ENCODE measurements around the gene NR6A1.

NR6A1 gene

DNA sequence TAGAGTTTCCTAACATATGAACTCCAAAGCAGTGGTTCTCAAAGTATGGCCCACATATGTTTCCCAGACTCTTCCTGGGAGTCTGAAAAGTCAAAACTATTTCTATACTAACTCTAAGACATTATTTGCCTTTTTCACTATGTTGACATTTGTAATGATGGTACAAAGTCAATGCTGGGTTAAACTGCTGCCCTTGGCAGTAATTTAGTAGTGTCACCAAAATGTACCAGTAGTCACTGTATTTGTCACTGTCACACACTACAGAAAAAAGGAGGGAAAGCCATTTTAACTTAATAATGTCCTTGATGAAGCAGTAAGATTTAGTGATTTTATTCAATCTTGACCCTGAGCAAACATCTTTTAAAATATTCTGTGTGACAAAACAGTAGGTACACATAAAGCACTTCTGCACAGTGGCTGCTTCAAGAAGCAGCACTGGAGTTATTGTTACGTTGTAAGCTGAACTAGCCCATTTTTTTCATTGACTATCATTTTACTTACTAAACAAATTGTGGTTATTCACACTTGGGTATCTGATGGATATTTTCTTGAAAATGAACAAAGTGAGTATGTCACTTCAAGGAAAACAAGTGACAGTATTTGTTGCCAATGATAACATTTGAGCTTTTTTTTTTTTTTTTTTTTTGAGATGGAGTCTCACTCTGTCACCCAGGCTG lies 90.3 kb downstream of the NR6A1 start:
- DNase-seq = no peak

GRCh38 chr9:124680049-124680448 lies 91.1 kb downstream of the NR6A1 start:
- DNase-seq = no peak

GRCh38 chr9:124676159-124676551 lies 95.0 kb downstream of the NR6A1 start:
- DNase-seq = no peak

- DNase-seq = no peak
These were observed 95.6 kb downstream of the NR6A1 start for GRCh38 chr9:124675261-124676158.

DNA sequence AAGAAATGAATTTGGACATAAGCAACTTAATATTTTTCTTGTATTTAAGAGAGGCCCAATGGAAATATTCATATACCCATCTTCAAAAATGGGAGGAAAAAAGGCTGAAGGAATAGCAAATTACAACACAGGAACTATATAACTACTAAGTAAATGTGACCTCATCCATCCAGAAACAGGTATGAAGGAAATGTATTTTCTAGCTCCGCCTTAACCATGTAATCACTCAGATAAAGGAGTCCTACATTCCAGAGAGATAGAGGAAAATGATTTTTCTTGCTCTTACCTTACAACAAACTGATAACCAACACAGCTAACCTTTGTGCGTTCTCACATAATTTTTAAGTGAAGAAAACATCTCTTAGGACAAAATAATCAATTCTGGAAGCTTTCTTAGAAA lies 96.5 kb downstream of the NR6A1 start:
- DNase-seq = no peak

DNA sequence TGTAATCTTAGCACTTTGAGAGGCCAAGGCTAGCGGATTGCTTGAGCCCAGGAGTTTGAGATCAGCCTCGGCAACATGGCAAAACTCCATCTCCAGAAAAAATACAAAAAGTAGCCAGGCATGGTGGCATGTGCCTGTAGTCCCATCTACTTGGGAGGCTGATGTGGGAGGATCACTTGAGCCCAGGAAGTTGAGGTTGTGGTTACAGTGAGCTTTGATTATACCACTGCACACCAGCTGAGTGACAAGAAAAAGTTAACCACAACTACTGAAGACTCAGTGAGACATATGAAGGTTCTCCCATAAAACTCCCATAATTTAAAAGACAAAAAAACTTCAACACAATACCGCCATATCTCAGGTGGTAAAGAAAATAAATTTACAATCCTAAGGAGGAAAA lies 98.0 kb downstream of the NR6A1 start:
- no peak for DNase-seq

- DNase-seq = no peak
These were observed 99.2 kb downstream of the NR6A1 start for GRCh38 chr9:124671861-124672260.

GRCh38 chr9:124666642-124667041 lies 104.5 kb downstream of the NR6A1 start:
- no peak for DNase-seq

GRCh38 chr9:124665391-124666058 lies 105.6 kb downstream of the NR6A1 start:
- DNase-seq = no peak

DNA sequence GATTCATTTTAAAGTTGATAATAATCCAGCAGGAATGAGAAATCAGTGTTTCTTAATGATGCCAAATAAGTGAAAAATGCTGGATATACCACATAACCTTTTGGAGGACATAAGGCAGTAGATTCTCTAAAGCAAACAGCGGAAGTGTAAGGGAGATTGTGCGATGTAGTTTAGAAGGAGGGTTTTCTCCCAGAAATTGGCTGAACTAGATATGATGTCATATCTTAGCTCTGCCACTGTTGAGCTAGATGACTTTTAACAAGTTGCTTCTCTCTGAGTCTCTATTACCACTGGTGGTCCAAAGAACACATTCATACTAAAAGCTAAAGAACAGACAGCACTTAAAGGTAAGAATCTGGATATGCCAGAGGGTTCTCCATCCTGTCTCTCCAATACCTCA lies 107.0 kb downstream of the NR6A1 start:
- DNase-seq = no peak

- no peak for DNase-seq
These were observed 107.8 kb downstream of the NR6A1 start for GRCh38 chr9:124663046-124663961.

DNA sequence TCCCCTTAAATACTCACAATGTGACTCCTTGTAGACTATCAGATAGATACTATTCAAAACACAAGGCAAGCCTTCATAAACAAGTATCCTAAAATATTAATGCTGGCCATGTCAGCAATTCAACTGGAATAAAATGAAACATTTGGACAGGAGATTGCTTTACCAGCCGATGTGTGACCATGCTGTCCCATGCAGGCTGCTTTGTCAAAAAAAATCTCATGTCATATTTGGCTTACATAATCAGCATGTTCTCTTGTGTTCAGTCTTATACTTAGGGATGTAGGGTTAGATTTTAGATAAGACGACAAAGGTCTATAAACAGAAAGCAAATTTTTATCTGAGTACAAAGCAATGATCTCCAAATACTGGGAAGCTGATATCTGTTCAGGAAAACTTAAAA lies 108.5 kb downstream of the NR6A1 start:
- no peak for DNase-seq

GRCh38 chr9:124661271-124661670 lies 109.8 kb downstream of the NR6A1 start:
- no peak for DNase-seq

GRCh38 chr9:124660341-124660801 lies 110.7 kb downstream of the NR6A1 start:
- DNase-seq = no peak

- DNase-seq = peak; percentile 24
These were observed 111.9 kb downstream of the NR6A1 start for GRCh38 chr9:124659099-124659659.

DNA sequence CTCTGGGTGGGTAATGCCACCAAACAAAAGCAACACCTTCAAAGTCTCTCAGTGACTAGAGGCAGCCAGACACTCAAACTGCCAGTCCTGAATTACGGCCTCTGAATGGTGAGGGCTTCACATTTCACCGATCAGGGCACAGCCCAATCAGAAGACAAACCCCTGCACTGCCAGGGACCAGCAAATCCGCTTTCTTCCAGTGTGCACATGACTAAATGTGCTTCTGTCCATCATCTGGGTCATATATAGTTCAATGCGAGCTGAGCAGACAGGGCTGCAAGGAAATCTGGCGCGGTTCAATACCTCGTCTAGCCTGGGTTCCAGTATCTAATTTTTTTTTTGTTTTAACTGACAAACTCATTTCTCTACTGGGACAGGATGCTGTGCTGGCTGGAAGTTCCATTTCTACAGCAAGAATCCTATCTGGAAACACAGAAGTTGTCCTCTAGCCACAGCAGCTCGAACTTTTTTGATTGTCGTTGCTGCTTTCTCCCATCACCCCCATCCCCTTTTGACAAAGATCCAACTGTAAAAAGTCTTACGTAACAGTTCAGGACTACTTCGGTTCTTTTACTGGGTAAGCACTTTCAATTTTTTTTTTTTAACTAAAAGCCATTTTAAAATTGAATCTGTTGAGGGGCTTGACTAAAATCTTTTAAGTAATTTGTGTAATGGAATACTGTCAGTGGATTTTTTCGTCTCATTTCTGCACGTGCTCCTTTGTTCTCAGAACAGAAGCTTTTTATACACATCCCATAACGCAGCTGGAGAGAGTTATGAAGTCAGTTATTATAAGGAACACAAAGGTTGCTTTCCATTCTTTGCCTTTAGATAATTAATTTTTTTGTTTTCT lies 112.7 kb downstream of the NR6A1 start:
- peak; percentile 60 for DNase-seq

DNA sequence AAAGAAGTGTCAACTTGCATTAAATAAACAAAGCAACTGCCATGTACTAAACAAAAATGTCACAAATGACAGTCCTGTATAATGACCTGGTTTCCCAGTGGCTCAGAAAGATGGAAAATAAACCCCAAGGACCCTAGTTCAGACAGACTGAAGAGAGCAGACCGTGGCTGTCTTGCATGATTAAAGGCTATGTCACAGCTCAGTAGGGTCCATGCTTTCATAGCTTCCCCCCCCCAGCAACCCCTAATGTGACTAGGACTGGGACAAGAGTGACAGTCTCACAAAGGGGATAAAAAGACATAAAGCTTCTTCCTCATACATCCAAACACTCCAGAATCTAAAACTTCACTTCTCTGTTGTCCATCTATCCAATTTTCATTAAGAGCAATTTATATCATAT lies 113.6 kb downstream of the NR6A1 start:
- DNase-seq = no peak

- no peak for DNase-seq
These were observed 116.7 kb downstream of the NR6A1 start for GRCh38 chr9:124654431-124654830.

DNA sequence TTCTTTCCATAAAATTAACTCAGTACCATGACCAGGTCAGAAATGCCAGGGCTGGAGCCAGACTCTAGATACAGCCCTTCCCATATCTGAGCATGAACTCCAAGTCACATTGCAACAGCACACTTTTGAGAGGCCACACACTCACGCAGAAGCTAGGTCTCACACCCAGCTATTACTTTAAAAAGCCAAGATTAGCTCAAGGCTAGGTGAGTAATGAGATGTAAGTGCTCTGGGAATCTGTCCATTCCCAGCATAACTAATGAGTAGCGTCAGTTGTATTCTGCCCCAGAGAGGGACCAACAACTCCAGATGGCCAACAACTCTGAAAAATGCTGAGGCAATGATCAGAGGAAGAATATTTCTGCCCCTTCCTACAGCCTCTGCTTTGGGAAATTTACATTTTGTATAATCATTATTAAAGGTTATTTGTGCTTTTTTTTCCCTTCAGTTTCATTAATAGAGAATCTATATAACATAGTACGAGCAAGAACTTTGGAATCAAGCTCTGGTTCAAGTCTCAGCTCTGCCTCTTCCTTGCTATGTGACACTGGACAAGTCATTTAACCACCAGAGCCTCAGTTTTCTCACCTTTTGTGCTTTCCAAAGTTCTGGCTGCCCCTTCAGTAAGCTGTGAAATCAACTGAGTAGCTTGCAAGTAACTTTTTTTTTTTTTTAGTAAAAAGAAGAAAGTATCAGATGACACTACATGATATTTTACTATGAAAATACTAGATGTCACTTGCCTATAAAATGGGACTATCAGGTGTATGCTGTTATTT lies 118.3 kb downstream of the NR6A1 start:
- no peak for DNase-seq

GRCh38 chr9:124652203-124652602 lies 118.9 kb downstream of the NR6A1 start:
- no peak for DNase-seq
